Testis (tissue), 2 donors: ENCODE measurements around the gene ANGPT4.

Experiments used
- CTCF ChIP-seq, 3 experiments: fragments of 450-650 bp in 2 of 3; fragments of 200-600 bp in 1 of 3; sonication (generic) in 1 of 3; IDR thresholded peaks; one replicate each; pipeline ENCODE4 v1.5.1; 2016 to 2019; ENCODE audit warnings: antibody characterized with exemption in 3 of 3, mild to moderate bottlenecking in 2 of 3, moderate library complexity in 1 of 3
- POLR2A ChIP-seq: fragments of 450-650 bp; IDR thresholded peaks from one replicate; pipeline ENCODE4 v1.6.1; 2017; ENCODE audit warnings: antibody characterized with exemption, mild to moderate bottlenecking, moderate library complexity

- no peak for TF ChIP-seq CTCF (IDR thresholded peaks at IDR 0.05)
- TF ChIP-seq POLR2A = no peak
Measured at GRCh38 chr20:853406-853996, 62.6 kb downstream of the ANGPT4 start.
